GM19099 (cell line): ENCODE data around the gene C2CD4C.

ENCODE experiments used
- POLR2A ChIP-seq: IDR thresholded peaks from 3 replicates; pipeline ENCODE4 v1.6.1; 2011; ENCODE audit warnings: low read depth; ENCODE audit not compliant: insufficient read length; ENCODE audit errors: extremely low read depth

Gene C2CD4C

GRCh38 chr19:441213-441836 is 32.4 kb upstream of the C2CD4C start:
- TF ChIP-seq POLR2A: no peak

DNA sequence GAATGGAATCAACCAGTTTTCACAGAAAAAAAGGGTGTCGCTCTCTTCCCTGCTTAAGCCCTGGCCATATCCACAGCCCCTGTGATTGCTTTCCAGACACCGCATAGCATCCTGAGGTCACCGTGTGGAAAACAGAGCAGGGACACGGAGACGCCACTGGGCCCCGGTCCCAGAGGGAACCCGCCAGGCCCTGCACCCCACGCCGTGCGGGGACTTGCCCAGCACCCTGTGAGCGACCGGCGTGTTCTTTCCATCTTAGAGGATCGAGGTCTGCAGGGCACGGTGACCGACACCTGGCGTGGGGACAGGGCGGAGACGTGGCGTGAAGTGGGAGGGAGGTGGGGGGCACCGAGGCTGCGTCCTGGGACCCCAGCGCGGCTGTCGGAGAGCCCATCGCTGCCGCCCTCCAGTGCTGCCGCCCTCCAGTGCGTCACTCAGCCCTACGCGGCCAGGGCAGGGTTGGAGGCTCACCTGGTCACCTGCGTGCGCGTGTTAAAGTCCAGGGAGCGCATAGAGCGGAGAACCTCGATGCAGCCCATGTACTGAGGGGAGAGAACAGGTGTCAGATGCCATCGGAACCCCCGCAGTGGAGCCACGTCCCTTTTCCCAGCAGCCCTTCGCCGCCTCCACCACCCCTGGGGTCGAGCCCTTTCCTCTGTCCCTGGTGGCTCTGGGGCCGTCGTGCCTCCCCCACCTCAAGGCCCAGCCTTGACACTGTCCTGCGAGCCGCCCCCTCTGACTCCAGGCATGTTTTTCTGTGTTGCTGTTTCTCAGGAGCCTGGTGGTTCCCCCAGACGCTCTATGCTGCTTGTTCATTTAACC is 31.7 kb upstream of the C2CD4C start:
- no peak for TF ChIP-seq POLR2A

DNA sequence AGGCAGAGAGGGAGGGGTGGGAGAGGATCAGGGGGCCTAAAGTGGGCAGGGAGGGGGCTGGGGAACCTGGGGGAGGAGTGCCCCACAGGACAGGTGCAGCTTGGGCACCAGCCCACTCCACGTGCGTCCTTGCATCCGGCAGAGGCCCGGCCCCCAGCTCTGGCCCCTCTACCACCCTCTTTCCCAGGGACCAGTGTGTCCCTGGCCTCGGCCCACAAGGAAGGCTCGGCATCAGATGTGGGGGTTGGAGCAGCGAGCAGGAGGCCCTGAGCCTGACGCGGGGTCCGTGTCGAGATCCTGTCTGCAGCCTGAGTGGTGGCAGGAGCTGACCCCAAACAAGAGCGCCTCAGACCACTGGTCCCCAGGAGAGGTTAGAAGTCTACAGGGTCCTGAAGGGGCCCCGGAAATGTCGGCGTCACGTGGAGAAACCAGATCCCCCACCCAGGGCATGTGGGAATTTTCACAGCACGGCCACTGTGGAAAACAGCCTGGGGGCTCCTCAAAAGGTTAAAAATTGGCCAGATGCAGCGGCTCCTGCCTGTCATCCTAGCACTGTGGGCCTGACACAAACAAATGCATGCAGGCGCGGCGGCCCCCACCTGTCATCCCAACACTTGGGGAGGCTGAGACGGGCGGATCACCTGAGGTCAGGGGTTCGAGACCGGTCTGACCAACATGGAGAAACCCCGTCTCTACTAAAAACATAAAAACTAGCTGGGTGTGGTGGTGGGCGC is 30.4 kb upstream of the C2CD4C start:
- no peak for TF ChIP-seq POLR2A

GRCh38 chr19:438416-438958 is 29.5 kb upstream of the C2CD4C start:
- TF ChIP-seq POLR2A: no peak

DNA sequence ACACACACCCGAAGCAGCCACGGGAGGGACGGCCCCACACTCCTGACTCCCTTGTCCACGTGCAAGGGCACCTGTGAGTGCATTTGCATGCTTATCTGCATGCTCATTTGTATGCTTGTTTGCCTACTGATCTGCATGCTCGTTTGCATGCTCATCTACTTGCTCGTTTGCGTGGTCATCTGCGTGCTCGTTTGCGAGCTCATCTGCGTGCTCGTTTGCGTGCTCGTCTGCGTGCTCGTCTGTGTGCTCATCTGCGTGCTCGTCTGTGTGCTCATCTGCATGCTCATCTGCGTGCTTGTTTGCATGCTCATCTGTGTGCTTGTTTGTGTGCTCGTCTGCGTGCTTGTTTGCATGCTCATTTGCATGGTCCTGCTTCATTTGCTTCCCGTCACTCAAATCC is 28.1 kb upstream of the C2CD4C start:
- TF ChIP-seq POLR2A: no peak

- TF ChIP-seq POLR2A: no peak
Observed at GRCh38 chr19:436413-436950, 27.5 kb upstream of the C2CD4C start.

DNA sequence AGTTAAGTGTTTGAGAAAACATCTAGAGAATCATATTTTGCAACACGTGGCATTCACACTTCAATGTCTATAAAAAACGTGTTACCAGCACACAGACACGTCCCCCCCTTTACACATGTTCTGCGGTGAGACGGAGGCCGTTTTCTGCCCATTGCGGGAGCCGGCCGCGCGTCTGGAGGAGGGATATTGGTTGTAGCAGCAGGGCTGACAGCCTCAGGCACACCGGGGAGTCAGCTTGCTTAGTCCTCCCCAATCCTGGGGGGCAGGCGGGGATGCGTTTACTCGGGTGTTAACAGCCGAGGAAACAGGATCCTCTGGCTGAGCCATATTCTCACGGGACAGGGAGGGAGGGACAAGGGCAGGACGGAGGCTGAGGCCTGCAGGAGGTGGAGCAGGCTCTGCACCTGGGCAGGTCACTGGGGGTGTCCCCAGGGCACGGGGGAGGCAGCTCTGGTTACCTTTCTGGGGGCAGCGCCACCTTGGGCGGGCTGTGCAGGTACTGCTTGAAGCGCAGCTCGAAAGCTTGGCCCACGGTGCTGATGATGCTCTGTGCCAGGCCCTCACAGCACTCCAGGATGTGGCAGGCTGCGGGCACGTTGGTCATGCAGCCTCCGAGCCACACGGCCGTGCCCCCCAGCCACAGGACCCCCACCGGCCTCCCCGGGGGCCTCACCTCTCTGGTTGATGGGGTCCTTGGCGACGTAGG is 26.9 kb upstream of the C2CD4C start:
- TF ChIP-seq POLR2A: no peak

DNA sequence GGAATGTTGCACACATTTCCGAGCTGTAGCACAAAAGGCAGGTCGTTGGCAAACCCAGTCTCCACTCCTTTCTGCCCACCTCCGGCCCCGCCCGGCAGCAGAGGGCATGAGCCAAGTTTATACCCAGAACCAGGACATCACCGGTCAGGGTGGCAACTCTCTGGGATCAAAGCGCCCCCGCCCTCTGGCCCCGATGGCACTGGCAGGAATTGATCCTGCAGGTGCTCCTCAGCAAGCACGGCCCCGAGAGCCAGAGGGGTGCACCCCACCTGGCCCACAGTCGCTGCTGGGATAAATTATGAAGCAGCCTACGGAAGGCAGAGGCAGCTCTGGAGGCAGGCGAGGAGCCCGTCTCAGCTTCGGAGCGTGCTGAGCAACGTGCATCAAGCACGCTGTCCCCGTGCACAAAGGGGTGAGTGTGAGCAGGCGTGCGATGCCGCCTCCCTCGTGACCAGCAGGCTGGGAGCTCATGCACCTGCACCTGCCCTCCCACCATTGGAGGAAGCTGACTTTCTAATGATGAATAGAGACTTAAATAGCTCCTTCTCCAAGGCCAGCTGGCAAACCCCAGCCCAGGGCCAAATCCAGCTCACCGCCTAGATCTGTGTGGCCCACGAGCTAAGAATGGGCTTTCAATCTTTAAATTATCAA is 26.2 kb upstream of the C2CD4C start:
- TF ChIP-seq POLR2A: no peak

DNA sequence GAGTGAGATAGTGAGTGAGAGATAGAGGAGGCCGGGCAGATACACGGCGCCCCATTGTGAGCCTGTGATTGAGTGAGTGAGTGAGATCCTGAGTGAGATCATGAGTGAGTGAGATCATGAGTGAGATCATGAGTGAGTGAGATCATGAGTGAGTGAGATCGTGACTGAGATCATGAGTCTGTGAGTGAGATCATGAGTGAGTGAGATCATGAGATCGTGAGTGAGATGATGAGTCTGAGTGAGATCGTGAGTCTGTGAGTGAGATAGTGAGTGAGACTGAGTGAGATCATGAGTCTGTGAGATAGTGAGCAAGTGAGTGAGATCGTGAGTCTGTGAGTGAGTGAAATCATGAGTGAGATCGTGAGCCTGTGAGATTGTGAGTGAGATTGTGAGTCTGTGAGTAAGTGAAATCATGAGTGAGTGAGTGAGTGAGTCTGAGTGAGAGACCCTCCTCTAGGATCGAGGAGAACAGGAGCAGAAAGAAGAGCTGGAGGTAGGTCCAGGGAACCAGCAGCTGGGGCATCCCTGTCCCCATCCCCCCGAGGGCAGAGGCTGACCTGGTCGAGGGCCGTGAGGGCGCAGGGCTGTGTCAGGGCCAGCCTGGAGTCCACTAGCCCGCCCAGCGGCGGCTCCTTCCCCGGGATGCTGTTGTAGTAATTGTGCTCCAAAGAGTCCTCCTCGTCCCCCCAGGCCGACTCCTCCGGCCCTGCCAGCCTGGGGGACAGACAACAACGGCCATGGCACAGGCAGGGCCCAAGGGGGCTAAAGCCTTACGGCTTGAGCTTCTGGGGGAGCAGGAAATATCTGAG is 25.4 kb upstream of the C2CD4C start:
- TF ChIP-seq POLR2A: no peak

GRCh38 chr19:430701-431100 is 21.8 kb upstream of the C2CD4C start:
- TF ChIP-seq POLR2A: no peak

DNA sequence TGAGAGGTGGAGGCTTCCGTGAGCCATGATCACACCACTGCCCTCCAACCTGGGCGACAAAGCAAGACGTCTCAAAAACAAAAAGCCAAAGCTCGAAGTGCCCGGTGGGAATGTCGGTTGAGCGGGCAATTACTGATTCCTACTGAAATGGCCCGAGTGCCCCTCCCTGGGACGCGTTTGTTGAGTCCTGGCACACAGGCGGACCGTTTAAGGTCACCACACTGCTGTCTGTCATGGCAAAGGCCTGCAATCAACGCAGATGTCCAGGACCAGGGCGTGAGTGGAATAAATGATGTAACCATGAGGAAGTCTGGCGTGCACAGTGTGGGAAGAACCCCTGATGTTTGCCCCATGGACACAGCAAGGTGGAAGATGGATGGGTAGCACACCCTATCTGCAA is 19.2 kb upstream of the C2CD4C start:
- TF ChIP-seq POLR2A: no peak

DNA sequence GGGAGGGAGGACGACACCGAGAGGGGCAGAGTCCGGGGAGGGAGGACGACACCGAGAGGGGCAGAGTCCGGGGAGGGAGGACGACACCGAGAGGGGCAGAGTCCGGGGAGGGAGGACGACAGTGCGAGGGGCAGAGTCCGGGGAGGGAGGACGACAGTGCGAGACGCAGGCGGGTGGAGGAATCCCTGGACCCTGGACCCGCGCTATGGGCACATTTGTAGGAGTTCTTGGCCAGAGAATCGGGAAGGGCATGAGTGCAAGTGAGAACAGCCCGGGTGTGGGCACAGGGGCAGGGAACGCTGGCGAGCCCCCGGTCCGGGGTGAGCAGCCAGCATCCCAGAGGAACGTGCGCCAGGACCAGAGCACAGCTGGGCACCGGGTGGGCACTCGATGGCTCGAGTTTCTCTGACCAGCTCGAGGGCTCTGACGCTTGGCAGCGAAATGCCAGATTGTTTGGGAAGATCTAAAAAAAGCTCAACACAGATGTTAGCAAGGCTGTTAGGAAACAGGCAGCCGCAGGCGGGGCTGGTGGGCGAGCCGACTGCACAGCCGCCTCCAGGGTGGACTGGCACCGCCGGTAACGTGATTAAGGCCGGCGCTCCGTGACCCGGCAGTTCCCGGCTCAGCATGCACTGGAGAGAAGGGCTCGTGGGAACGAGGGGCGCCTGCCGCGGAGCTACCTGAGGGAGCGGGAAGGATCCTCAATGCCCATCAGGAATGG is 17.9 kb upstream of the C2CD4C start:
- no peak for TF ChIP-seq POLR2A

DNA sequence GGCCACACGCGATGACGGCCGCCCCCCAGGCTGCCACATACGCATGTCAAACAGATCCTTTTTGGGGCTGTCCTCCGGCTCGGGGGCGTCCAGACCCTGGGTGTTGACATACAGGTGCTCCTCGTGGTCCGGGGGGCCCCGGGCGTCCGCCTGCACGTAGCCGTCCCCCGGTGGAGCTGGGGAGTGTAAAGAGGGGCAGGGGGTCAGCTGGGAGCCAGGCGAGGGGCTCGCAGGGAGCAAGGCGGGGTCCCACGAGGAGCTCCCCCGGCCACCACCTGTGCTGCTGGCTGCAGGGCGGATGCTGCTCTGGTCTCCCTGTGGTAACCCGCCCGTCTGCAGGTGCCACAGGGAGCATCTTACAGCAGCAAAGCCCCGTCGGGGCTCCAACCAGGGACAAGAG is 16.1 kb upstream of the C2CD4C start:
- TF ChIP-seq POLR2A: no peak

GRCh38 chr19:424546-424945 is 15.6 kb upstream of the C2CD4C start:
- TF ChIP-seq POLR2A: no peak
